Astrocyte (in vitro differentiated cells and primary cell): ENCODE results near the gene PEAK3.

Experiments
- CTCF ChIP-seq: IDR thresholded peaks from 2 replicates; pipeline ENCODE4 v1.5.1; 2011; ENCODE audit warnings: low read depth, mild to moderate bottlenecking, inconsistent platforms, low read length, moderate library complexity; ENCODE audit not compliant: insufficient read depth
- EZH2 ChIP-seq: IDR thresholded peaks from 2 replicates; pipeline ENCODE4 v1.6.1; 2012; ENCODE audit warnings: mild to moderate bottlenecking, low read length, inconsistent platforms; ENCODE audit not compliant: insufficient read depth

- no peak for TF ChIP-seq CTCF
- TF ChIP-seq EZH2, result no peak
Observed at GRCh38 chr19:2311093-2311492, 29.1 kb upstream of the PEAK3 start.
